ENCODE results near the gene NUDT22.

The NUDT22 gene

GRCh38 chr11:64219354-64219684 is 6.8 kb upstream of the NUDT22 start:
- TF ChIP-seq CTCF (IDR thresholded peaks at IDR 0.05) = no peak

- TF ChIP-seq CTCF (IDR thresholded peaks at IDR 0.05) = no peak
Observed at GRCh38 chr11:64219755-64220154, 6.3 kb upstream of the NUDT22 start.

- TF ChIP-seq CTCF (IDR thresholded peaks at IDR 0.05) = no peak
Observed at GRCh38 chr11:64220271-64220670, 5.8 kb upstream of the NUDT22 start.

GRCh38 chr11:64220798-64221197 is 5.3 kb upstream of the NUDT22 start:
- TF ChIP-seq CTCF (IDR thresholded peaks at IDR 0.05) = no peak

GRCh38 chr11:64222651-64223000 is 3.4 kb upstream of the NUDT22 start:
- TF ChIP-seq CTCF (IDR thresholded peaks at IDR 0.05) = no peak

- TF ChIP-seq CTCF (IDR thresholded peaks at IDR 0.05) = no peak
Observed at GRCh38 chr11:64223001-64223651, 2.9 kb upstream of the NUDT22 start.

GRCh38 chr11:64224151-64224890 is 1.8 kb upstream of the NUDT22 start:
- TF ChIP-seq CTCF (IDR thresholded peaks at IDR 0.05) = no peak
